ENCODE results near the gene WNT7B. TPM values are rescaled to one million over a fixed set of nuclear protein-coding genes. Genes with fewer than 3 reads are reported as not detected.

The WNT7B gene
- total RNA-seq, 4 donors from 2014 or later = not detected

DNA sequence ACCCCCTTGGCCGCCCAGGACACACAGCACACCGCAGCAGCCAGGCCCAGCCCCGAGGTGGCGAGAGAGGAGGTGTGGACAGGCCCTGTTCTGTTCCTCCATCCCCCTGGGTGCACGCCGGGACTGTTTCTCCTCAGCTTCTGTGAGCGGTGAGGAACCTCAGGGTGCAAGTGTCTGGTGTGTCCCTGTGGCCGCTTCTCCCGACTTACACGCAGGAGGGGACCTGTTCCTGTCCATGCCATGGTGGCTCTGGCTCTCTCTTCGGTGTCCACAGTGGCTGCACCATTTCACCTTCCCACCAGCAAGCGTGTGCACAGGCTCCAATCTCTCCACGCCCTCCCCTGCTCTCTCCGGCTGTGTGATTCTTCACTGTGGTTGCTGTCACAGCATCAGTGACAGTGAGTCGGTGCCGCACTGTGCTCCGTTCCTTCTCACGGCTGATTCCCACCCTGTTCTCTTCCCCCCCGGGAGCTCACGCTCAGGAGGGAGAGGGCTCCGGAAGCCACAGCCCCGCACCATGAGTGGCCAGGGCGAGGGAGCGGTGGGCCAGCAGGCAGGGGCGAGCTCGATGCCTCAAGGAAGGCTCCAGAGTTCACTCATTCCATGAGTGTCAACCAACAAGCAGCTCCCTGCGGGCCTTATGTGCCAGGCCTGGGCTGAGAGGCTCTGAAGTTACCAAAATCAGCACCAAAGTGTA, 18.6 kb upstream of the WNT7B start:
- H3K4me1 ChIP-seq = peaks cover 0 to 50% (median 40%) of the 10 kb centered on the region in 4 donors
- 79 to 89% methylated on average over 20 of the region's 27 CpGs for WGBS, 2 donors
- peak overlapping the region in 3 of 4 donors; percentile 62 to 83 (median 71) for H3K27ac ChIP-seq

DNA sequence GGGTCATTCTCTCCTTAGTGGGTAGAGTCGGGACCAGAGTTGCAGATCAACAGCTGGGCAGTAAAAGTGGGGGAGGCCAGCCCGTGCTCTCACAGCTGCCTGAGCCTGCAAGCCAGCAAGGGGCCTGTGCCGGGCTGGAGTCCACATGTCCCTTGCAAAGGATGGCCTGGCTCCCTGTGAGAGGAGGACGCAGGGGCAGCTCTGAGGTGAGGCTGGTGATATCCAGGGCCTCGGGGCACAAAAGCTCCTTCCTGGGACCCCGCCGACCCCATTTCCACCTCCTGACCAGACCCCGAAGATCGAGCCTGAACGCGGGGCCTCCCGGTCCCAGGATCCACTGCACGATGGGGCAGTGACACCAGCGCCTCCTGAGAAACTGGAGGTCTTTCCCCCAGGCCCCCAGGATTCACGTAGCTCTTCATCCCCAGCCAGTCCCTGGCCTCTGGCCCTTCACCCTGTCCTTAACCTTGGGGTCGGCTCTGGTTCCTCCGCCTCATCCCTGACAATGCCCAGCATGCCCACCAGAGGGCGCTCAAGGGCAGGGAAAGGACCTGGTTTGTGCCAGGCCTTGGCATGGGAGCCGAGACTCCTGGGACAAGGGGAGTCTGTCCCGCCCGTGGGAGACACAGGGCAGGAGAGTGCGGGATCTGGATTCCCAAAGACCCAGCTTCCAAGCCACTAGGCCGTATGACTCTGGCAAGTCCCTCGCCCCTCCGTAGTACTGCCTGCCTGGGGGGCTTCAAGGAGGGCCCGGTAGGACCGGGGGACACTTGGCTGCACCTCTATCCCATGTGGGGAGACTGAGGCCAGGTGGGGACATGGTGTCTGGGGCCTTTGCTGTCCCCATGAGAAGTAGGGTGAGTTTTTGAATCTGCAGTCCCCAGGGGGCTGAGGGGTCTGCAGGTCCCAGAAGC, 17.8 kb upstream of the WNT7B start:
- 38 to 44% methylated on average over 14 to 19 of the region's 27 CpGs for WGBS, 2 donors
- no peak overlapping the region for H3K4me3 ChIP-seq
- peak overlapping the region in 1 of 4 donors; percentile 35 for H3K27ac ChIP-seq

More for the DNA sequence above, 18.6 kb upstream of the WNT7B start:
- Histone ChIP-seq H3K27me3 (no peaks in the 10 kb centered on the region), H3K9me3 (no peaks in the 10 kb centered on the region), H3K4me3 (no peak overlapping the region), H3K36me3 (no peaks in the 10 kb centered on the region)
- TF ChIP-seq POLR2A (IDR thresholded peaks at IDR 0.05) = no peak
- TF ChIP-seq EP300 (IDR thresholded peaks at IDR 0.05) = no peak
- TF ChIP-seq, protein P1, sequence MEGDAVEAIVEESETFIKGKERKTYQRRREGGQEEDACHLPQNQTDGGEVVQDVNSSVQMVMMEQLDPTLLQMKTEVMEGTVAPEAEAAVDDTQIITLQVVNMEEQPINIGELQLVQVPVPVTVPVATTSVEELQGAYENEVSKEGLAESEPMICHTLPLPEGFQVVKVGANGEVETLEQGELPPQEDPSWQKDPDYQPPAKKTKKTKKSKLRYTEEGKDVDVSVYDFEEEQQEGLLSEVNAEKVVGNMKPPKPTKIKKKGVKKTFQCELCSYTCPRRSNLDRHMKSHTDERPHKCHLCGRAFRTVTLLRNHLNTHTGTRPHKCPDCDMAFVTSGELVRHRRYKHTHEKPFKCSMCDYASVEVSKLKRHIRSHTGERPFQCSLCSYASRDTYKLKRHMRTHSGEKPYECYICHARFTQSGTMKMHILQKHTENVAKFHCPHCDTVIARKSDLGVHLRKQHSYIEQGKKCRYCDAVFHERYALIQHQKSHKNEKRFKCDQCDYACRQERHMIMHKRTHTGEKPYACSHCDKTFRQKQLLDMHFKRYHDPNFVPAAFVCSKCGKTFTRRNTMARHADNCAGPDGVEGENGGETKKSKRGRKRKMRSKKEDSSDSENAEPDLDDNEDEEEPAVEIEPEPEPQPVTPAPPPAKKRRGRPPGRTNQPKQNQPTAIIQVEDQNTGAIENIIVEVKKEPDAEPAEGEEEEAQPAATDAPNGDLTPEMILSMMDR (IDR thresholded peaks at IDR 0.05) = no peak
- no peak for DNase-seq (ENCODE audit: low spot score in 2 of 2)

DNA sequence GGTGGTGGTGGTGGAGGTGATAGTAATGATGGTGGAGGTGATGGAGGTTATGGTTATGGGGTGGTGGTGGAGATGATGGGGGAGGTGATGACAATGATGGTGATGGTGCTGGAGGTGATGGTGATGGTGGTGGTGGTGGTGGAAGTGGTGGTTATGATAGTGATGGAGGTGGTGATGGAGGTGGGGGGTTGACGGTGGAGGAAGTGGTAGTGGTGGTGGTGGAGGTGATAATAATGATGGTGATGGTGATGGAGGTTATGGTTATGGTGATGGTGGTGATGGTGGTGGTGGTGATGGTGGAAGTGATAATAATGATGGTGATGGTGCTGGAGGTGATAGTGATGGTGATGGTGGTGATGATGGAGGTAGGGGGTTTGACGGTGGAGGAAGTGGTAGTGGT, 16.9 kb upstream of the WNT7B start:
- Histone ChIP-seq H3K9me3 (no peaks in the 10 kb centered on the region), H3K4me3 (no peak overlapping the region), H3K27me3 (no peaks in the 10 kb centered on the region), H3K27ac (no peak overlapping the region), H3K36me3 (no peaks in the 10 kb centered on the region), H3K4me1 (peaks cover 0 to 46% (median 38%) of the 10 kb centered on the region in 4 donors)
- no peak for TF ChIP-seq POLR2A (IDR thresholded peaks at IDR 0.05)
- TF ChIP-seq, protein P1 (IDR thresholded peaks at IDR 0.05) = no peak
- TF ChIP-seq EP300 (IDR thresholded peaks at IDR 0.05) = no peak
- no peak for DNase-seq (ENCODE audit: low spot score in 2 of 2)
- WGBS, 2 donors = 75 to 79% methylated on average over 2 of the region's 2 CpGs

More for the DNA sequence above, 17.8 kb upstream of the WNT7B start:
- peak; percentile 80 to 91 for DNase-seq (ENCODE audit: low spot score in 2 of 2)
- TF ChIP-seq, protein P1 (IDR thresholded peaks at IDR 0.05) = peak; percentile 90 to 98 (median 97)
- no peak for TF ChIP-seq POLR2A (IDR thresholded peaks at IDR 0.05)
- peak in 1 of 2 donors; percentile 50 for TF ChIP-seq EP300 (IDR thresholded peaks at IDR 0.05)
- Histone ChIP-seq H3K27me3 (no peaks in the 10 kb centered on the region), H3K36me3 (no peaks in the 10 kb centered on the region), H3K9me3 (no peaks in the 10 kb centered on the region), H3K4me1 (peaks cover 0 to 50% (median 40%) of the 10 kb centered on the region in 4 donors)

- no peak for DNase-seq (ENCODE audit: low spot score in 2 of 2)
- TF ChIP-seq POLR2A (IDR thresholded peaks at IDR 0.05) = no peak
- no peak for TF ChIP-seq EP300 (IDR thresholded peaks at IDR 0.05)
- TF ChIP-seq, protein P1 (IDR thresholded peaks at IDR 0.05) = no peak
- Histone ChIP-seq H3K9me3 (no peaks in the 10 kb centered on the region), H3K27ac (no peak overlapping the region), H3K27me3 (no peaks in the 10 kb centered on the region), H3K4me1 (peaks cover 0 to 39% (median 34%) of the 10 kb centered on the region in 4 donors), H3K4me3 (no peak overlapping the region), H3K36me3 (no peaks in the 10 kb centered on the region)
- WGBS, 2 donors = 94 to 96% methylated on average over 5 of the region's 5 CpGs
Observed at GRCh38 chr22:45993143-45993692, 16.3 kb upstream of the WNT7B start.
